IPS-18a (cell line): ENCODE data around the gene LARP4B.

ENCODE experiments used
- H3K27ac ChIP-seq: one replicate; pipeline ENCODE4 v1.5.1; 2013; ENCODE audit warnings: low read length
- H3K27me3 ChIP-seq: one replicate; pipeline ENCODE4 v1.6.1; 2013; ENCODE audit warnings: mild to moderate bottlenecking, low read length; ENCODE audit not compliant: control insufficient read depth, insufficient read depth
- H3K36me3 ChIP-seq: one replicate; pipeline ENCODE4 v1.6.1; 2013; ENCODE audit warnings: low read depth, low read length; ENCODE audit not compliant: control insufficient read depth
- H3K4me1 ChIP-seq: one replicate; pipeline ENCODE4 v1.6.1; 2013; ENCODE audit warnings: low read depth, low read length; ENCODE audit not compliant: control insufficient read depth
- H3K4me3 ChIP-seq: one replicate; pipeline ENCODE4 v1.5.1; 2013; ENCODE audit warnings: low read length
- H3K9ac ChIP-seq: one replicate; pipeline ENCODE4 v1.6.1; 2013; ENCODE audit warnings: mild to moderate bottlenecking, low read length, moderate library complexity
- H3K9me3 ChIP-seq: one replicate; pipeline ENCODE4 v1.6.1; 2013; ENCODE audit warnings: low read depth, low read length; ENCODE audit not compliant: control insufficient read depth

Gene LARP4B

GRCh38 chr10:842795-843194 lies 88.7 kb downstream of the LARP4B start:
- no peak overlapping the region for H3K9ac ChIP-seq
- no peaks in the 10 kb centered on the region for H3K4me1 ChIP-seq
- H3K27me3 ChIP-seq: no peaks in the 10 kb centered on the region
- H3K4me3 ChIP-seq: no peak overlapping the region
- H3K27ac ChIP-seq: no peak overlapping the region
- no peaks in the 10 kb centered on the region for H3K9me3 ChIP-seq
- H3K36me3 ChIP-seq: peaks cover 54% of the 10 kb centered on the region

GRCh38 chr10:841535-841934 lies 90.0 kb downstream of the LARP4B start:
- Histone ChIP-seq H3K27me3 (no peaks in the 10 kb centered on the region), H3K27ac (no peak overlapping the region), H3K4me1 (no peaks in the 10 kb centered on the region), H3K9ac (no peak overlapping the region), H3K36me3 (peaks cover 54% of the 10 kb centered on the region), H3K9me3 (no peaks in the 10 kb centered on the region), H3K4me3 (no peak overlapping the region)

- Histone ChIP-seq H3K36me3 (peaks cover 57% of the 10 kb centered on the region), H3K9me3 (no peaks in the 10 kb centered on the region), H3K4me3 (no peak overlapping the region), H3K4me1 (no peaks in the 10 kb centered on the region), H3K27me3 (no peaks in the 10 kb centered on the region), H3K9ac (no peak overlapping the region), H3K27ac (no peak overlapping the region)
These were observed 91.8 kb downstream of the LARP4B start for GRCh38 chr10:839550-840205.

- Histone ChIP-seq H3K36me3 (peaks cover 32% of the 10 kb centered on the region), H3K9me3 (no peaks in the 10 kb centered on the region), H3K4me3 (no peak overlapping the region), H3K9ac (no peak overlapping the region), H3K4me1 (no peaks in the 10 kb centered on the region), H3K27ac (no peak overlapping the region), H3K27me3 (no peaks in the 10 kb centered on the region)
These were observed 94.7 kb downstream of the LARP4B start for GRCh38 chr10:836782-837181.

- H3K27me3 ChIP-seq: no peaks in the 10 kb centered on the region
- H3K36me3 ChIP-seq: peaks cover 19% of the 10 kb centered on the region
These were observed 97.0 kb downstream of the LARP4B start for GRCh38 chr10:834493-834892.

GRCh38 chr10:829241-829640 lies 102.3 kb downstream of the LARP4B start:
- Histone ChIP-seq H3K27me3 (no peaks in the 10 kb centered on the region), H3K4me1 (no peaks in the 10 kb centered on the region), H3K27ac (no peak overlapping the region), H3K9me3 (no peaks in the 10 kb centered on the region), H3K4me3 (no peak overlapping the region), H3K36me3 (peaks cover 56% of the 10 kb centered on the region), H3K9ac (no peak overlapping the region)

More at GRCh38 chr10:834493-834892, 97.0 kb downstream of the LARP4B start:
- H3K4me1 ChIP-seq: no peaks in the 10 kb centered on the region
- H3K27ac ChIP-seq: no peak overlapping the region
- no peak overlapping the region for H3K4me3 ChIP-seq
- no peaks in the 10 kb centered on the region for H3K9me3 ChIP-seq
- H3K9ac ChIP-seq: no peak overlapping the region

- Histone ChIP-seq H3K27ac (no peak overlapping the region), H3K4me3 (no peak overlapping the region), H3K9me3 (no peaks in the 10 kb centered on the region), H3K9ac (no peak overlapping the region), H3K36me3 (peaks cover 65% of the 10 kb centered on the region), H3K27me3 (no peaks in the 10 kb centered on the region), H3K4me1 (no peaks in the 10 kb centered on the region)
These were observed 103.3 kb downstream of the LARP4B start for GRCh38 chr10:828191-828590.

GRCh38 chr10:824946-825345 lies 106.6 kb downstream of the LARP4B start:
- no peak overlapping the region for H3K4me3 ChIP-seq
- no peaks in the 10 kb centered on the region for H3K27me3 ChIP-seq
- H3K36me3 ChIP-seq: peaks cover 94% of the 10 kb centered on the region
- H3K9me3 ChIP-seq: no peaks in the 10 kb centered on the region
- no peak overlapping the region for H3K9ac ChIP-seq
- H3K27ac ChIP-seq: no peak overlapping the region
- no peaks in the 10 kb centered on the region for H3K4me1 ChIP-seq

- Histone ChIP-seq H3K4me3 (no peak overlapping the region), H3K27ac (no peak overlapping the region), H3K9ac (no peak overlapping the region), H3K4me1 (no peaks in the 10 kb centered on the region), H3K9me3 (no peaks in the 10 kb centered on the region), H3K36me3 (peaks cover 95% of the 10 kb centered on the region), H3K27me3 (no peaks in the 10 kb centered on the region)
These were observed 107.0 kb downstream of the LARP4B start for GRCh38 chr10:824497-824896.

GRCh38 chr10:822661-823367 lies 108.7 kb downstream of the LARP4B start:
- no peaks in the 10 kb centered on the region for H3K27me3 ChIP-seq

GRCh38 chr10:822197-822596 lies 109.3 kb downstream of the LARP4B start:
- peaks cover 93% of the 10 kb centered on the region for H3K36me3 ChIP-seq
- no peaks in the 10 kb centered on the region for H3K9me3 ChIP-seq

More at GRCh38 chr10:822661-823367, 108.7 kb downstream of the LARP4B start:
- no peak overlapping the region for H3K9ac ChIP-seq
- H3K36me3 ChIP-seq: peaks cover 93% of the 10 kb centered on the region
- H3K4me1 ChIP-seq: no peaks in the 10 kb centered on the region
- no peak overlapping the region for H3K4me3 ChIP-seq
- H3K27ac ChIP-seq: no peak overlapping the region
- H3K9me3 ChIP-seq: no peaks in the 10 kb centered on the region

GRCh38 chr10:821322-821721 lies 110.2 kb downstream of the LARP4B start:
- Histone ChIP-seq H3K9ac (no peak overlapping the region), H3K36me3 (peaks cover 97% of the 10 kb centered on the region), H3K4me3 (no peak overlapping the region), H3K4me1 (no peaks in the 10 kb centered on the region), H3K27me3 (no peaks in the 10 kb centered on the region), H3K27ac (no peak overlapping the region), H3K9me3 (no peaks in the 10 kb centered on the region)

More at GRCh38 chr10:822197-822596, 109.3 kb downstream of the LARP4B start:
- no peaks in the 10 kb centered on the region for H3K27me3 ChIP-seq
- H3K4me1 ChIP-seq: no peaks in the 10 kb centered on the region
- H3K27ac ChIP-seq: no peak overlapping the region
- no peak overlapping the region for H3K9ac ChIP-seq
- no peak overlapping the region for H3K4me3 ChIP-seq
